ENCODE data around the gene TOMM40L.

DNA sequence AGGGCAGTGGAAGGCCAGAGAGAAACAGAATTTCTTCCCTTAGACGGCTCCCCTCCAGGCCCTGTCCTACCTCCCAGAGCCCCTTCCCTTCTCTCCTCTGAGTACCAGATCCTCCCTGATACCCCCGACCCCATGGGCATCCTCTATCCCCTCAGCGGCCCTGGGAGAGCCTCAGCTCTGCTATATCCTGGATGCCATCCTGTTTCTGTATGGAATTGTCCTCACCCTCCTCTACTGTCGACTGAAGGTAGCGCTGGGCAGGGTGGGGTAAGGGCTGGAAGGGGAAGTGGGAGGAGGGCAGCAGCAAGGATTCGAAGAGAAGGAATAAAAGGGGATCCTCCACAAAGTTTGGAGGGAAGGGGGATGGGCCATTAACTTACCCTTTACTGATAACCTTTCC, 8.0 kb upstream of the TOMM40L start:
- no peak for TF ChIP-seq POLR2A (IDR thresholded peaks at IDR 0.05; ENCODE audit: low read depth, low read length)
- TF ChIP-seq TAF1 (IDR thresholded peaks at IDR 0.05; ENCODE audit: low read depth, low read length) = no peak
- TF ChIP-seq POLR2AphosphoS5 (IDR thresholded peaks at IDR 0.05; ENCODE audit: low read depth, low read length) = no peak
